ENCODE measurements around the gene UPF1.

UPF1 gene

DNA sequence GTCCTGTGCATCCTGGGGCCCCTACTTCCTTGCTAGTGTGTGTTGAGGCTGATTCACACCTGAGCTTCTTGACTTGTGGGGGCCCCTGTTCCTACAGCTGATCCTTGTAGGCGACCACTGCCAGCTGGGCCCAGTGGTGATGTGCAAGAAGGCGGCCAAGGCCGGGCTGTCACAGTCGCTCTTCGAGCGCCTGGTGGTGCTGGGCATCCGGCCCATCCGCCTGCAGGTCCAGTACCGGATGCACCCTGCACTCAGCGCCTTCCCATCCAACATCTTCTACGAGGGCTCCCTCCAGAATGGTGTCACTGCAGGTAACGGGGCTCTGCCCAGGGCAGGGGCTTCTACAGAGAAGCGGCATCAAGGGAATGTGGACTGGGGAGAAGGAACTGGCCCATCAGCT is 25.5 kb downstream of the UPF1 start:
- DNase-seq (ENCODE audit: low spot score), result no peak

DNA sequence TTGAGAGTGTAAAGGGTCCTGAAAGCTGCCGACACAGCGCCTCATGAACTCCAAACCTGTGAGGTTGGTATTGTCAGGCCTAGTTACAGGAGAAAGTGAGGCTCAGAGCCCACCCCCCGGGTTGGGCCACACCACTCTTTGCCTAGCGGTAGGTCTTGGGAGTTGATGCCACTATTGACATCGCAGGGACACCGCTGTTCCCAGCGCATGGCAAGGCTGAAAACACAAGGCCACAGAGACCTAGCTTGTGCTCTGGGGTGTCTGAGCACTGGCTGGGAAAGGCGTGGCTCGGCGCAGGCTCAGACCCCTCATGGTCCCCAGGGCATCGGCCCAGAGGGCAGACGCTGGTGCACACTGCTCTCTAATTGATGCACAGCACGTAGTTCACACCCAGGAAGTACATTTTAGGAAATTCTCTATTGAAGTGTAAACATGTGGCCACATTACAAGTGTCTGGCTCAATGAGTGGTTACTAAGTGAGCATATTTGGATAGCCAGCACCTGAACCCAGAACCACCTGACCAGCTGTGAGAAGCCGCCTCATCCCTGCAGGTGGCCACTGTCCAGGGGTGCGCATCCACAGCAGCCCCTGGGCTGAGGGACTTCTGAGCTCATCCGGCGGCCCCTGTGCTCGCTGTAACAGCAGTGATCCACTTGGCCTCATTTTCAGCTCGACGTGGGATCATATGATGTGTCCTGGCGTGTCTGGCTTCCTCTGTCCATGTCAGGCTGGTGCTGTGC is 27.3 kb downstream of the UPF1 start:
- no peak for DNase-seq (ENCODE audit: low spot score)

DNA sequence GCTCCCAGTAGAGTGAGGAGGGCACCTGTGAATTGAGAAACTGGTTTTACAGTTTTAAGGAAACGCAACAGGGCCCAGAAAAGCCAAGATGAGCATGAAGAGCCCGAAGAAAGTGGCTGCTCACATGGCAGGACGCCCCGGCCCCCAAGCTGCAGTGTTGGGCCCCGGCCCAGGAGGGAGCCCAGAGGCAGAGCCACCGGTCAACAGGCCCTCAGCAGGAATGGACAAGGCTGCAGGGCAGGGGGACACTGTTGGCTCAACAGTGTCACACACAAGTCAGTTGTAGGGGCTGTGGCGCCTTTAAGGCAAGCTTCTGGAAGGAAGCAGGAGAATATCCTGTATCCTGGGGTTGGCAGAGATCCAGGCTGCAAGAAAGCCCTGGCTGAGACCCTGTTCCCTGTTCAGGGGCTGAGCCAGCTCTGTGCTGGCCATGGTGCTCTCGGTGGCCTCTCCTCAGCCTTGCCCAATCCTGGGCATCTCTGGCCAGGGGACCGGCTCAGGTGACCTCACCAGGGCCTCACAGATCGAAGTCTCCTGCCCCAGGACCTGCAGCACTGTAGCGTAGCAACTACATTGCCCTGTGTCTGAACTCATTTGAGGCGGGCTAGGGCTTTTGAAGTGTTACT is 28.0 kb downstream of the UPF1 start:
- no peak for DNase-seq (ENCODE audit: low spot score)

DNA sequence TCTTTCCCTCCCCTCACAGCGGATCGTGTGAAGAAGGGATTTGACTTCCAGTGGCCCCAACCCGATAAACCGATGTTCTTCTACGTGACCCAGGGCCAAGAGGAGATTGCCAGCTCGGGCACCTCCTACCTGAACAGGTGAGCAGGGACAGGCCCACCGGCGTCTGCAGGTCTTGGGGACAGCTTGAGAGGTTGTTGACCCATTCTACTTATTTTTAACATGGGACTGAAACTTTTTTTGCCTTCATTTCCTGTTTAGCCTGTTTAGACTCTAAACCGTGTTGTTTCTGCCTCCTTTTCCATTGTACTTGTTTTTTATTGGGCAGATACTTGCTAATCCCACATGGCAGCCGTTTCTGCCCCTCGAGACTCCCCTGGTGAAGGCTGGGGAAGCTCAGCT is 28.5 kb downstream of the UPF1 start:
- no peak for DNase-seq (ENCODE audit: low spot score)

DNA sequence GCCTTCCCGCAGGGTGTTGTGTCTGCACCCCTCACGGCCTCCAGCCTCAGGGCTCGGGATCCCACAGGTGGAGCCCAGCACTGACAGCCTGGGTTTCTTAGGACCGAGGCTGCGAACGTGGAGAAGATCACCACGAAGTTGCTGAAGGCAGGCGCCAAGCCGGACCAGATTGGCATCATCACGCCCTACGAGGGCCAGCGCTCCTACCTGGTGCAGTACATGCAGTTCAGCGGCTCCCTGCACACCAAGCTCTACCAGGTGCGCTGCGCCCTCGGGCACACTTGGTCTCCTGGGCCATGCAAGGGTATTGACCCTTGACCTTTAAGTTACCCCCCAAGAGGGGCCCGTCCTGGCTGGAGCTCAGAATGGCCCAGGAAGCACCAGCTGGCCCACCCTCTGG is 29.0 kb downstream of the UPF1 start:
- no peak for DNase-seq (ENCODE audit: low spot score)

DNA sequence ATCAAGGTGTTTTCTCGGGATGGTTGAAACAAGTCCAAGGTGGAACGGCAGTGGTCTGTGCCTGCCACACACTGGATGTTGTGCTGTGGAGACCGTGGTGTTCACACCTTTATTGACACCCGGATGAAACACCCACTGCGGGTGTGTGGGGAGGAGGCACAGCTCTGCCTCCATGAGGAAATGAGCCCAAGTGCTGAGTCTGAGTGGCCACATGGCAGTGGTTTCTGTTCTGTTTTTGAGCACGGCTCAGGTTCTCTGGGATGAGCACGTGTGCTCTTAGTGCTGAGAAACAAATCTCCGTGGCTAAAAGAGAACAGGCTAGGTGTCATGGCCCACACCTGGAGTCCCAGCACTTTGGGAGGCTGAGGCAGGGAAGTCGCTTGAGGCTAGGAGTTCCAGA is 29.5 kb downstream of the UPF1 start:
- DNase-seq (ENCODE audit: low spot score), result no peak

DNA sequence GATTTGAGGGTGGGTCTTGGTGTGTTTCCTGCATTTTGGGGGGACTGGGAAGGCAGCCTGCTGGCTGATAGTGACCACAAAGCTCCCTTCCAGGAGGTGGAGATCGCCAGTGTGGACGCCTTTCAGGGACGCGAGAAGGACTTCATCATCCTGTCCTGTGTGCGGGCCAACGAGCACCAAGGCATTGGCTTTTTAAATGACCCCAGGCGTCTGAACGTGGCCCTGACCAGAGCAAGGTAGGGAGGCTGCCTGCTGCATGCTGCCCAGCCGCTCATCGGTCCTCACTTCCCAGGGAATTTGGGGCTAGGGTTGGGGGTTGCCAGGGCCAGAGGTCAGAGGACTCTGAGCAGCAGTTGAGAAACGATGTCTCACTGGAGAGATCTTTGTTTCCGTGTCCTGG is 30.2 kb downstream of the UPF1 start:
- DNase-seq (ENCODE audit: low spot score), result no peak

DNA sequence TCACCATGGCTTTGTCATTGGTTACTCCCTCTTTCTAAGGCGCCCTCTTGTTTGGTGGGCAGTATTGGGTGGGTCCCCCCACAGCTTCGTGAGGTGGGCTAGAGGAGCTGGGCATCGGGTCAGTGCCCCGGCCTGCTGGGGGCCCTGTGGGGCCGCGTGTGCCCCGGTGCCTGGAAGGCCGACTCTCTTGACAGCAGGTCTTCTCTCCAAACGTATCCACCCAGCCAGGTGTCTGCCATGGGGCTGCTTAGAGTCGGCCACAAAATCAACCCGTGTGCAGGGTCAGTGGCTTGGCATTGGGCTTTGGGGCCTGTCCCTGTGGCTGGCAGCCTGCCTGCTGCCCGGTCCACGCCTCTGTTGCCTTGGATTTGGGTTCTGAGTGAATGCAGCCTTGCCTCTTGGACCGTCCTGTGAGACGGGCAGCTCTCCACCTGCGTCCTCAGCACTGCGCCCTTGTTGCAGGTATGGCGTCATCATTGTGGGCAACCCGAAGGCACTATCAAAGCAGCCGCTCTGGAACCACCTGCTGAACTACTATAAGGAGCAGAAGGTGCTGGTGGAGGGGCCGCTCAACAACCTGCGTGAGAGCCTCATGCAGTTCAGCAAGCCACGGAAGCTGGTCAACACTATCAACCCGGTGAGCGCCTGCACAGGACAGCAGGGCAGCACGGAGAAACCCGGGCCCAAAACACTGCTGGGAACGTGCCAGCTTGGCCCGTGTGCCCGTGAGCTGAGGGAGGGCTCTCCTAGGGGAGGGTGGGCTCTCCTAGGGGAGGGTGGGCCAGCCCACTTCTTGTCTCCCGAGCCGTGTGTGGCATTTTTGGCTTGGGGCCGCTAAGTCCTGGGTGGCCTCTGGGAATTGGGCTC is 31.4 kb downstream of the UPF1 start:
- DNase-seq (ENCODE audit: low spot score), result no peak

DNA sequence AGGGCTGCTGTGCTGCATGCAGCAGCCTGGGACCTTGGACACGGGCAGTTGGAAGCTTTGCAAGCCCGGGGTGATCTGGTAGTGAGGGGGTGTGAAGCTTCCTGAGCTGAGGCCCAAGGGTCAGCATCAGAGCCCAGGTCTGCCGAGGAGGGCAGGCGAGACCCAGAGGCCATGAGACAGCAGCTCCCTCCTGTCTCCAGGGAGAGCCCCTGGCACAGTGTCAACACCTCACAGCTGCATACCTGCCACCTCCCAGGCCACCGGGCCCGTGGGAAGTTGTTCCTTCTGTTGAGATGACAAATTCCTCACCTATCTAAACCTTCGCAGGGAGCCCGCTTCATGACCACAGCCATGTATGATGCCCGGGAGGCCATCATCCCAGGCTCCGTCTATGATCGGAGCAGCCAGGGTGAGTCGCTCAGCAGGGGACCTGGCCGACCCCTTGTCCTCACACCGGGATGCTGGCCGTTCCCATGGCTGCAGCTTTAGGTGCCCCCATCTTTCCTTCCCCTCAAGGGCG is 32.1 kb downstream of the UPF1 start:
- DNase-seq (ENCODE audit: low spot score), result no peak

DNA sequence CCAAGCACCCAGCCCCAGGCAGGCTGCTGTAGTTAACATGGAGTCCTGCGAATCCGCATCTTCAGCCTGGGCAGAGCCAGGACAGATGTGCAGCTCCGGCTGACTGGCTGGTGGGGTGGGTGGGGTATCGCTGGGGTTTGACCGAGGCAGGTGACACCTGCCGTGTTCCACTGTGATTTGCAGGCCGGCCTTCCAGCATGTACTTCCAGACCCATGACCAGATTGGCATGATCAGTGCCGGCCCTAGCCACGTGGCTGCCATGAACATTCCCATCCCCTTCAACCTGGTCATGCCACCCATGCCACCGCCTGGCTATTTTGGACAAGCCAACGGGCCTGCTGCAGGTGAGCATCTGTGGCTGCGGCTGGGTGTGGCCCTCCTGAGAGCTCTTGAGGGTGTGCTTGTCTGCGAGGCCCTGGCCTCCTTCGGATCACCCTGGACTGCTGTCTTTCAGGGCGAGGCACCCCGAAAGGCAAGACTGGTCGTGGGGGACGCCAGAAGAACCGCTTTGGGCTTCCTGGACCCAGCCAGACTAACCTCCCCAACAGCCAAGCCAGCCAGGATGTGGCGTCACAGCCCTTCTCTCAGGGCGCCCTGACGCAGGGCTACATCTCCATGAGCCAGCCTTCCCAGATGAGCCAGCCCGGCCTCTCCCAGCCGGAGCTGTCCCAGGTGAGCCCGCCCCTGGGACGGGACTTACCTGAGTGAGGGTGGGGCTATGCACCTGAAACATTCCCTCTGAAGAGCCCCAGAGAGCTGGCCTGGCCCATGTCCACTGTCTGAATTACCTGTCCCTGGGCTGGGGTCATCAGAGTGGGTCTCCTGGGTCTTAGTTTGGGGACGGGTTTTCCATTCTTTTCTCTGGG is 33.6 kb downstream of the UPF1 start:
- no peak for DNase-seq (ENCODE audit: low spot score)

DNA sequence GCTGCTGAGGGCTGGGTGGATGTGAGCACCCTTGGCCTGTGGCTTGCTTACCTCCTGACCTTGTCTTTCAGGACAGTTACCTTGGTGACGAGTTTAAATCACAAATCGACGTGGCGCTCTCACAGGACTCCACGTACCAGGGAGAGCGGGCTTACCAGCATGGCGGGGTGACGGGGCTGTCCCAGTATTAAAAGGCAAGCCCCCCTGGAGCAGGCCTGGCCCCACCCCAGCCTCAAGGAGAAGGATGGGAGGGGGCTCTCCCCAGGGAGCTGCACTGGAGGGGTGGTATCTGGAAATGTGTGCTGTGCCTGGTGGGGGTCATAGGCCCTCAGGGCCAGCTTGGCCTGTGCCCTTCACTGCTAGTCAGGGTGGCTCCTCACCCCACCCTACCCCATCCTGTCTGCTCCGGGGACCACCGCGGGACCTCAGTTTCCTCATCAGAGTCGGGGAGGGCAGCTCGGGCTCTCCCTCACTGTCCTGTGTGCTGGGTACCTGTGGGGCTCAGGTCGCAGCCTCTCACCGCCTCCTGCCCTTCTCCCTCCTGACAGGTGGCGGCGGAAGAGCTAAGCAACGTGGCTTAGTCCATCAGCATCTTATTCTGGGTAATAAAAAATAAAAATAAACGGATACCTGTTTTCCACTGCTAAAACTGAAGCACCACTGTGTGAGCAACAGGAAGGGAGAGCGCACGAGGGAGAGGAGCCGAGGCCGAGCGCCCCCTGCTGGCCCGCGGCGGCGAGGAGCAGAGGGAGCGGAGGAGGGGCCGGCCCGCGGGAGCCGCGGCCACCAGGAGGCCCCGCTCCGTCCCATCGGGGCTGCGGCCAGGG is 34.4 kb downstream of the UPF1 start:
- DNase-seq (ENCODE audit: low spot score), result peak; percentile 95

DNA sequence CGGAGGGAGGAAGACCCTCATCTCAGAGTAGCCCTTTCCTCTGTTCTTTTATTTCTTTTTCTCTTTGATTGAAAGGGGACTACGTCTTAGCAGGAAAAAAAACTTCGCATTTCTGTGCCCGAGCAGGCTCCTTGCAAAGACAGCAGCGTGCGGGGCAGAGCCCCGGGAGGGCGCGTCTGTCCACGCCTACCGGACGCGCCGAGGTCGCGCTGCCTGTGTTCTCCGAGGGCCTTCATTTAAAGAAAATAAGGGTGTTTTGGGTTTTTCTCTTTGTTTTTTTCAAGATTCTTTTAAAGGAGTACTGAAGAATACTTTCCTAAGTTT is 35.0 kb downstream of the UPF1 start:
- no peak for DNase-seq (ENCODE audit: low spot score)

DNA sequence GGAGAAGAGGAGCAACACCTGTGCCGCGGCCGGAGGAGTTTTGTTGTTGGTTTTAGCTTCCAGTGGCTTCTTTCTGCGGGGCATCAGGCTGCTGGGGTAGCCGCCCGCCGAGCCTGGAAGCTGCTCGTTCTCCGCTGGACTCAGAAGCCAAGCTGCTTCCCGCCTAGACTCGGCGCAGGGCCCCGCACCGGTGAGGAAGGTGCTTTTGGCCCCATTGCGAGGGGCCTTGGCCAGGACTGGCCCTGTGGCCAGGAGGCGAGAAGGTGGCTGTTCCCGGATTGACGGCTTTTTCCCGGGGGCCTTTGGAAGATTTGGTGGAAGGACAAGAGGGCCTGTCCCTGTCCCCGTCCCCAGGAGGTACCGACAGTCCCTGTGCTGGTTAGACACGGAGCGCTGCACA is 35.4 kb downstream of the UPF1 start:
- DNase-seq (ENCODE audit: low spot score), result no peak

DNA sequence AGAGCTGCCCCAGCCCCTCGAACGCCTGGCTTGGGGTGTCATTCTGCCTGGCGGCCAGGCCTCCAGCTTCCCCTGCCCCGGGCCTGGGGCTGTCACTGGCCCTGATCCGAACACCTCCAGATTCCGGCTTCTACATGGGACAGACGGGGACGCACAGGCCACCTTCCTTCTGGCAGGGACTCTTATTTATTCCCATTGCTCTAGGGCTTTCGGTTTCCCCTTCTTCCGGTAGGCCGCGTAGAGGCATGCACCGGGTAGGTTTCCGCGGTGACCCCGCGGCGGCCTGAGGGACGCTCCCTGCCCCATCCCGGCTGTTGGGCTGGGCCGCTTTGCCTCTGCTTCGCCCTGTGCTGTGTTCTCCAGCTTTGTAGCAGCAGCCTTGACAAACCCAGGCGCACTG is 36.0 kb downstream of the UPF1 start:
- no peak for DNase-seq (ENCODE audit: low spot score)

DNA sequence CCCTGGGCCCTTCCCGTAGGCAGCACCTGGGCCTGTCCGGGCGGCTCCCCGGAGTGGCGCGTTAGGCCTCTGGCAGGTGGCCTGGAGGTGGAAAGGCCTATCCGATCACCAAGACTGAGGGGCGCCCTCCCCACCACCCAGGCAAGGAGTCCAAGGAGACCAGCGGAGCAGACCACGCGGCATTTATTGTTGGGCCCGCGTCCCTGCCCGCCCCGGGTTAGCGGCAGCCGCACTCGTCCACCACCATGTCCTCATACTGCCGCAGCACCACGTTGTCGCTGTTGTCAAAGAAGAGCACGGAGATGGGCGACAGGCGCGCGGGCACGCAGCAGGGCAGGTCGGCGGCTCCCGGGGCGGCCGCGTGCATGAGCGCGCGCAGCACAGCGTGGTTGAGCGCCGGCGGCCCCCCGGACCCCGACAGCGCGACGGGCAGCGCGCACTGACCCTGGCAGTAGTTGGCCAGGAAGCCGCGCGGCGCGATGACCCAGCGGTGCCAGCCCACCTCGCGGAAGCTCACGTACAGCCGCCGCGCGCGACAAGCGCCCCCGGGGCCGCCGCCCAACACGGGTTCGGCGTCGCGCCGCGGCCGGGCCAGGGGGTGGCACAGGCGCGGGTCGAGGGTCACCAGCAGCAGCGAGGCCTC is 36.7 kb downstream of the UPF1 start:
- no peak for DNase-seq (ENCODE audit: low spot score)

DNA sequence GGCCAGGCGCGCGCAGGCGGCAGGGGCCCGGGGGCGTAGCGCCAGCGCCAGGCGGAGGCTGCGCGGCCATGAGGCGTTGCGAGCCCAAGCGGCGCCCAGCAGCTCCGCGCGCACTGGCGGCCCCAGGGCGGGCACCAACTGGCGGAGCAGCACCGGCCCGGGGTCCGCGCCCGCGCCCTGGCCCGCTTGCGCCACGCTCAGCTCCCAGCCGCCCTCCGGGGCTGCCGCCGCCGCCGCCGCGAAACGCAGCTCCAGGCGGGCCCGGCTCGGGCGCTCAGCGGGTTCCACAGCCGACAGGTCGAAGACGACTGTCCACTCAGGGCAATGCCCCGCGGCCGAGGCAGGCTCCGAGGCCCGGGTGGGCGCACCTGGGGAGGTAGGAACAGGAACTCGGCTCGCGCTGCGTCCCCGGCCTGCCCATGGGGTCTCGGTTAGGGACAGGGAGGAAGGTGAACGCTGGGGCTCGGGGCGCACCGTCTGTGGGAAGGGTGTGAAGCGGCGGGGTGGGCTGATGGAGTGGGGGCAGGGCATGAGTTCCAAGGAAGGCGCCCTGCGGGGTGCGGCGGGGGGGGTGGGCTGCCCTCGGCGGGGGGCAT is 37.4 kb downstream of the UPF1 start:
- no peak for DNase-seq (ENCODE audit: low spot score)

DNA sequence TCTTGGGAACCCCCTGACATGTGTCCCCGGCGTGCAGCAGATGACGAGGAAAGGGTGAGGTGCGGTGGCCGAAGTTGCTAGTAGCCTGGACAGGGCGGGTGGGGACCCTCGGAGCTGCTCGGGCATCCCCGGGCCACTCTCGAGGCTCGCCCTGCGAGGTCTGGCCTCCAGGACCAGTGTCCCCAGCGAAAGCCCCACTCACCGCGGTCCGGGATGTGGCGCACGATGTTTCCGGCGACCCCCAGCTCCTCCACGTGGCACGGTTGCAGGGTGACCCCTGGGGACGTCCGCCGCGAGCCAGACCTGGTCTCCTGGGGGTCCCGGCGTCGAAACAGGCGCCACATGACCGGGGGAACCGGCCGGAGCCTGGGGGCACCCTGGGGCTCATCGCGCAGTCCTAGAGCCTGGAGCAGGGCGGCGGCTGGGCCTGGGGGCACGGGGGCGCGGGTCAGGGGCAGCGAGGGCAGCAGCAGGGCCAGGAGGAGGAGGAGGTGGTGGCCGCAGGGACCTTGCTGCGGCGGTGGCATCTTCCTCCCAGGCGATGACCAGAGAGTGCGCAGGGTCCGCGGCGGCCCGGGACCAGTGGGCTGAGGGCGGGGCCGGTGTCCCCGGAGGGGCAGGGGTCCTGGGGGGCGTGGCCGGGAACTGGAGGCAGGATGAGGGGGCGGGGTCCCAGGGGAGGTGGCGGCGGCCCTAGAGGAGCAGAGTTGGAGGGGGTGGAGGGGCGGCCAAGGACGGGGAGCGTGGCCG is 38.2 kb downstream of the UPF1 start:
- DNase-seq (ENCODE audit: low spot score), result no peak

DNA sequence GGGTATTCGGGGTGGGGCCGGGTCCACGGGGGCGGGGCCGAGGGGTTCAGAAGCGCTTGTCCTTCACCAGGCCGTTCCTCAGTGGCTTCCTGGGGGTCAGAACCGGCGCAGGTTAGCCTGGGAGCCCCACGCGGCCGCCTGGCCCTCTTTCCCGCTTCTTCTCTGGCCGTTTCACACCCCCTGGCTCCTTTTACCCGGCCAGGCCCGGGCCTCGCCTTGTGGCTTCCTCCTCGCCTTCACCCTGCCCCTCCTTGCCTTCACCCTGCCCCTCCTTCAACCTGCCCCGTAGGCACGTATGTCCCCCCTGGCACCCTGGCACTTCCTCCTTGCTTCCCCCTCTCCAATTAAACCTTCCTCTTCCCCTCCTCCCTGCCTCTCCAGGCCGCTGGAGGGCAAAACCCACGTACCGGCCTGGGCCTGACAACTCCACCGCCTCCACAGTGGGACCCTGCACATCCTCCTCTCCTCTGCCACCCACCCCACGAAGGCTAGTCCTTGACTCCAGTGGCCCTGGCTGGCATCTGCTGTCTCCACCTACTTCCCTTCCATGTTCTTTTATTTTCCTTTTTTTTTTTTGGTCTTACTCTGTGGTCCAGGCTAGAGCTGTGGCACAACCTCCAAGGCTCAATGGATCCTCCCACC is 38.9 kb downstream of the UPF1 start:
- no peak for DNase-seq (ENCODE audit: low spot score)

DNA sequence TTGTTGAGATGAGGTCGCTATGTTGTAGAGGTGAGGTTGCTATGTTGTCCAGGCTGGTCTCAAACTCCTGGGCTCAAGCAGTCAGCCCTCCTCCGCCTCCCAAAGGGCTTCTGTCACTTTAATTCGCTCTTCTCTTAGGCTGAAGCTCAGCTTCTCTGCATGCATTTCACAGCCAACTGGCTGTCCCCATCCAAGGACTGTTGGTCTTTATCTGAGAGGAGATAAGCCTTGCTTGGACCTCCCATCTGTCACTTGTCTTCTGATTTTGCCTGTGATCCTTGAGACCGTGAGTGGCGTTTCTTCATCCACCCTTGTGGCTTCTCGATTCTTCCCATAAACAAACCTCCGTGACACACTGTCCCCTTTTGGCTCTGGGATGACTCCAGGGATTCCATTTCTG is 39.8 kb downstream of the UPF1 start:
- no peak for DNase-seq (ENCODE audit: low spot score)

Data from GM03348 (cell line).